H1 (cell line): Measurements from ENCODE around the gene ENTPD8. TPM values are rescaled to one million over a fixed set of nuclear protein-coding genes. Genes with fewer than 3 reads are reported as not detected.

ENCODE experiments used
- CTCF ChIA-PET: fragments of 300-600 bp; sonication (Branson Sonifier 250); formaldehyde crosslinking; loops from one replicate; lab custom pipeline; 2021; ENCODE audit not compliant: partially characterized antibody; lab: Charles Lee
- POLR2A ChIA-PET: fragments of 300-600 bp; sonication (Branson Sonifier 250); formaldehyde crosslinking; loops from one replicate; lab custom pipeline; 2021; ENCODE audit warnings: inconsistent platforms; ENCODE audit not compliant: partially characterized antibody; lab: Charles Lee
- DNase-seq, 2 experiments: peaks; one replicate each; pipeline versions ENCODE4 v3.0.0 to v3.0.0-alpha.2; 2010 to 2022; ENCODE audit warnings: low spot score in 2 of 2, low read depth in 1 of 2, mixed read lengths in 1 of 2
- FAIRE-seq: peaks from 2 replicates; lab custom pipeline; 2011; peaks lifted over from hg19 to GRCh38; lab: Jason Lieb, UNC
- H2AFZ ChIP-seq: 2 replicates; pipeline ENCODE4 v1.8.1; 2012; ENCODE audit warnings: low read length, inconsistent platforms
- H2AK5ac ChIP-seq: 2 replicates; pipeline ENCODE4 v1.6.1; 2013; ENCODE audit warnings: low read depth, low read length
- H2BK120ac ChIP-seq: replicated peaks from 2 replicates; pipeline ENCODE3; 2013; ENCODE audit warnings: low read depth, low read length, inconsistent platforms
- H2BK12ac ChIP-seq: 2 replicates; pipeline ENCODE4 v1.6.1; 2013; ENCODE audit warnings: low read depth, low read length
- H2BK15ac ChIP-seq: 2 replicates; pipeline ENCODE4 v1.6.1; 2013; ENCODE audit warnings: low read length
- H2BK20ac ChIP-seq: 2 replicates; pipeline ENCODE4 v1.6.1; 2013; ENCODE audit warnings: low read length
- H2BK5ac ChIP-seq: 2 replicates; pipeline ENCODE4 v1.6.1; 2013; ENCODE audit warnings: low read depth, low read length
- H3K14ac ChIP-seq: 2 replicates; pipeline ENCODE4 v1.6.1; 2013; ENCODE audit warnings: inconsistent platforms; ENCODE audit not compliant: insufficient read length
- H3K18ac ChIP-seq: 2 replicates; pipeline ENCODE4 v1.6.1; 2013; ENCODE audit warnings: low read length; ENCODE audit errors: extremely low read depth
- H3K23ac ChIP-seq: 2 replicates; pipeline ENCODE4 v1.6.1; 2013; ENCODE audit warnings: inconsistent platforms; ENCODE audit not compliant: insufficient read length
- H3K23me2 ChIP-seq: 2 replicates; pipeline ENCODE4 v1.6.1; 2013; ENCODE audit warnings: low read depth, low read length
- H3K27ac ChIP-seq: 2 replicates; pipeline ENCODE4 v1.6.1; 2011; ENCODE audit warnings: low read depth, low read length, inconsistent platforms
- H3K27me3 ChIP-seq, 4 experiments: replicated peaks in 1 of 4; 1 replicate in 1 of 4; 2 replicates in 3 of 4; pipeline versions ENCODE4 v1.6.1 to v1.8.1; 2011 to 2013; ENCODE audit warnings: low read length in 3 of 4, mild to moderate bottlenecking in 3 of 4, inconsistent platforms in 2 of 4, mixed read lengths in 2 of 4, moderate library complexity in 1 of 4; ENCODE audit not compliant: control insufficient read depth in 3 of 4, insufficient read depth in 3 of 4; ENCODE audit errors: extremely low read depth in 1 of 4
- H3K36me3 ChIP-seq, 4 experiments: 2 replicates each; pipeline versions ENCODE4 v1.6.1 to v1.8.1; 2011 to 2013; ENCODE audit warnings: mild to moderate bottlenecking in 4 of 4, low read length in 3 of 4, moderate library complexity in 2 of 4, control low read depth in 1 of 4, inconsistent platforms in 1 of 4; ENCODE audit not compliant: insufficient read depth in 4 of 4, control insufficient read depth in 2 of 4
- H3K4ac ChIP-seq: replicated peaks from 2 replicates; pipeline ENCODE3; 2013; ENCODE audit warnings: low read length, low read depth, mixed read lengths, inconsistent platforms; ENCODE audit not compliant: insufficient read length
- H3K4me1 ChIP-seq, 4 experiments: replicated peaks in 1 of 4; 1 replicate in 1 of 4; 2 replicates in 3 of 4; pipeline versions ENCODE4 v1.6.1 to v1.8.1; 2011 to 2013; ENCODE audit warnings: low read length in 3 of 4, inconsistent platforms in 2 of 4, mixed read lengths in 1 of 4; ENCODE audit not compliant: insufficient read depth in 4 of 4, control insufficient read depth in 3 of 4
- H3K4me2 ChIP-seq, 2 experiments: 2 replicates each; pipeline versions ENCODE4 v1.6.1 to v1.8.1; 2011 to 2013; ENCODE audit warnings: low read depth in 2 of 2, low read length in 2 of 2, control low read depth in 1 of 2, inconsistent platforms in 1 of 2, mild to moderate bottlenecking in 1 of 2; ENCODE audit not compliant: insufficient read depth in 1 of 2
- H3K4me3 ChIP-seq, 4 experiments: fragments of 200-600, 300-600 bp in 1 of 4; sonication (generic), shearing (Covaris generic), sonication (Bioruptor Twin) in 1 of 4; 2 replicates each; pipeline versions ENCODE4 v1.5.1 to v1.8.1; 2011 to 2016; ENCODE audit warnings: low read length in 4 of 4, low read depth in 3 of 4, control low read depth in 2 of 4, inconsistent platforms in 2 of 4, mild to moderate bottlenecking in 2 of 4, mixed read lengths in 1 of 4, moderate library complexity in 1 of 4; ENCODE audit not compliant: insufficient read depth in 2 of 4; ENCODE audit errors: extremely low read depth in 1 of 4
- H3K56ac ChIP-seq: replicated peaks from 2 replicates; pipeline ENCODE3; 2013; ENCODE audit warnings: low read depth, mild to moderate bottlenecking, mixed read lengths, low read length, inconsistent platforms; ENCODE audit not compliant: insufficient read length
- H3K79me1 ChIP-seq: 2 replicates; pipeline ENCODE4 v1.6.1; 2013; ENCODE audit warnings: low read depth, low read length, control low read depth
- H3K79me2 ChIP-seq, 2 experiments: 2 replicates each; pipeline versions ENCODE4 v1.6.1 to v1.8.1; 2012 to 2013; ENCODE audit warnings: low read length in 2 of 2, mild to moderate bottlenecking in 2 of 2, inconsistent platforms in 1 of 2; ENCODE audit not compliant: insufficient read depth in 2 of 2, control insufficient read depth in 1 of 2
- H3K9ac ChIP-seq, 4 experiments: replicated peaks in 1 of 4; 1 replicate in 1 of 4; 2 replicates in 3 of 4; pipeline versions ENCODE4 v1.6.1 to v1.8.1; 2011 to 2013; ENCODE audit warnings: low read depth in 3 of 4, low read length in 3 of 4, control low read depth in 2 of 4, mild to moderate bottlenecking in 2 of 4, moderate library complexity in 2 of 4, inconsistent platforms in 1 of 4; ENCODE audit errors: extremely low read depth in 1 of 4
- H3K9me3 ChIP-seq, 2 experiments: 2 replicates each; pipeline versions ENCODE4 v1.6.1 to v1.8.1; 2012 to 2013; ENCODE audit warnings: mild to moderate bottlenecking in 2 of 2, moderate library complexity in 2 of 2, control low read depth in 1 of 2, inconsistent platforms in 1 of 2, low read depth in 1 of 2, low read length in 1 of 2, mixed read lengths in 1 of 2; ENCODE audit not compliant: insufficient read depth in 2 of 2
- H4K20me1 ChIP-seq, 2 experiments: replicated peaks in 1 of 2; 2 replicates each; pipeline versions ENCODE3 to v1.8.1; 2011 to 2013; ENCODE audit warnings: inconsistent platforms in 2 of 2, low read length in 2 of 2, mild to moderate bottlenecking in 1 of 2; ENCODE audit not compliant: insufficient read depth in 2 of 2, control insufficient read depth in 1 of 2
- H4K5ac ChIP-seq: 2 replicates; pipeline ENCODE4 v1.6.1; 2013; ENCODE audit warnings: low read length, low read depth, mixed read lengths, inconsistent platforms; ENCODE audit not compliant: insufficient read length
- H4K8ac ChIP-seq: 2 replicates; pipeline ENCODE4 v1.8.0; 2013; ENCODE audit warnings: mild to moderate bottlenecking, moderate library complexity, low read length, inconsistent platforms; ENCODE audit not compliant: insufficient read depth; ENCODE audit errors: extremely low read depth
- H4K91ac ChIP-seq: replicated peaks from 2 replicates; pipeline ENCODE3; 2013; ENCODE audit warnings: low read length, mixed read lengths, inconsistent platforms; ENCODE audit not compliant: insufficient read length
- ASH2L ChIP-seq: fragments of 200-600, 300-600 bp; sonication (generic); IDR thresholded peaks from one replicate; pipeline ENCODE4 v1.7.1; 2017; ENCODE audit warnings: low read length
- BRCA1 ChIP-seq: IDR thresholded peaks from 2 replicates; pipeline ENCODE4 v1.6.1; 2012; ENCODE audit warnings: low read depth, low read length, improper control_type of control experiment
- CTCF ChIP-seq, 3 experiments: IDR thresholded peaks; 1 replicate in 2 of 3; 2 replicates in 1 of 3; pipeline versions ENCODE4 v1.5.1 to v1.6.1; 2011; ENCODE audit warnings: low read length in 3 of 3, mild to moderate bottlenecking in 3 of 3, inconsistent platforms in 2 of 3, low read depth in 1 of 3, moderate library complexity in 1 of 3; ENCODE audit not compliant: insufficient read depth in 1 of 3; ENCODE audit errors: control extremely low read depth in 1 of 3
- EZH2 ChIP-seq: fragments of 200-600 bp; sonication (generic); IDR thresholded peaks from 2 replicates; pipeline ENCODE4 v1.7.1; 2012; ENCODE audit warnings: low read depth, mild to moderate bottlenecking, moderate library complexity, low read length, inconsistent platforms; ENCODE audit not compliant: severe bottlenecking
- JUND ChIP-seq: IDR thresholded peaks from 2 replicates; pipeline ENCODE4 v1.6.1; 2011; ENCODE audit warnings: mild to moderate bottlenecking, improper control_type of control experiment, low read length
- NRF1 ChIP-seq: IDR thresholded peaks from 2 replicates; pipeline ENCODE4 v1.6.1; 2011; ENCODE audit warnings: mild to moderate bottlenecking, low read depth, low read length, improper control_type of control experiment
- RAD21 ChIP-seq, 2 experiments: IDR thresholded peaks in 1 of 2; conservative IDR thresholded peaks in 1 of 2; 2 replicates each; pipeline ENCODE4 v1.6.1; 2011; ENCODE audit warnings: low read depth in 2 of 2, low read length in 2 of 2, improper control_type of control experiment in 1 of 2, inconsistent platforms in 1 of 2, mild to moderate bottlenecking in 1 of 2, moderate library complexity in 1 of 2
- RXRA ChIP-seq: IDR thresholded peaks from 2 replicates; pipeline ENCODE4 v1.6.1; 2011; ENCODE audit warnings: low read depth, mild to moderate bottlenecking, low read length, moderate library complexity; ENCODE audit not compliant: insufficient read depth
- SRF ChIP-seq: IDR thresholded peaks from 2 replicates; pipeline ENCODE4 v1.6.1; 2011; ENCODE audit warnings: mild to moderate bottlenecking, low read depth, low read length, moderate library complexity
- TBP ChIP-seq: IDR thresholded peaks from 2 replicates; pipeline ENCODE4 v1.6.1; 2011; ENCODE audit warnings: low read depth, low read length, improper control_type of control experiment
- WGBS, 2 experiments: shearing (Covaris generic) in 1 of 2; methylation state at CpG; one replicate each; pipeline versions ENCODE4 v1.1.6 to v1.1.7; 2013 to 2015; ENCODE audit warnings: low lambda C conversion rate in 2 of 2, mixed read lengths in 2 of 2, inconsistent platforms in 1 of 2, low coverage in 1 of 2, missing lambda C conversion rate in 1 of 2; ENCODE audit not compliant: insufficient replicate concordance in 2 of 2, insufficient coverage in 1 of 2, insufficient read length in 1 of 2; ENCODE audit errors: extremely low coverage in 1 of 2, missing lambda C conversion rate in 1 of 2; 5-methylcytosine and 5-hydroxymethylcytosine counted together
- polyA plus RNA-seq, 7 experiments: library from polyadenylated mRNA; depleted of rRNA in 3 of 7; stranded (reverse) in 5 of 7; unstranded in 2 of 7; fragments of >200 nt in 5 of 7; fragments of 200-250 nt in 2 of 7; gene quantifications; 1 replicate in 5 of 7; 2 replicates in 1 of 7; 4 replicates in 1 of 7; pipeline versions ENCODE4 v1.2.1 to v1.2.3, GENCODE V29; 2011 to 2013; ENCODE audit warnings: missing spikeins in 2 of 7, mixed read lengths in 2 of 7
- total RNA-seq: library from RNA; stranded (reverse); fragmentation: NEBNext Ultra II Directional; extraction: Animal tissue kit (Norgen Biotek cat#: 25700); gene quantifications from 2 replicates; pipeline ENCODE4 v1.2.1, GENCODE V29; 2021

ENTPD8 gene
- total and polyA plus RNA-seq, 2 of the 8 experiments (the other 6 are each of a cell fraction or from before 2014, with no cell fraction given) = 0.48 to 0.51 TPM

- Histone ChIP-seq H3K27me3 (no peaks in the 10 kb centered on the region), H2BK12ac (no peak overlapping the region)
Observed at GRCh38 chr9:137445275-137445807, 4.2 kb upstream of the ENTPD8 start.

More at GRCh38 chr9:137445275-137445807, 4.2 kb upstream of the ENTPD8 start:
- H3K4me2 ChIP-seq = peak overlapping the region in 1 of 2 experiments; percentile 51; a peak in 2 of 4 replicates
- no peak overlapping the region for H4K91ac ChIP-seq
- POLR2A ChIA-PET = interaction anchor here (0.6 to 4.3 kb wide), 6 partner anchors 8 to 143 kb away, joined by 3 to 28 read pairs (median 4); partner anchors contain the start of genes EXD3 and NOXA1
- H3K4me1 ChIP-seq = peaks cover 0 to 3% (median under 1%) of the 10 kb centered on the region in 4 experiments; a peak in 3 of 7 replicates
- no peak overlapping the region for H2BK20ac ChIP-seq
- DNase-seq = peak in 1 of 2 experiments; percentile 97
- WGBS, 2 experiments = 29% methylated on average over 14 of the region's 14 CpGs; no CpG with 5 or more reads in 1 of the 2 experiments
- TF ChIP-seq EZH2 = no peak
- peak; percentile 56 to 72 for TF ChIP-seq RAD21 (IDR thresholded peaks at IDR 0.05 in 1 of 2, conservative IDR thresholded peaks at IDR 0.05 in 1 of 2; ENCODE audit: low read depth in 2 of 2, low read length in 2 of 2)
- no peak for TF ChIP-seq BRCA1
- TF ChIP-seq RXRA = no peak
- TF ChIP-seq SRF = no peak
- TF ChIP-seq JUND = 0 out of 2 replicates have a peak, but pooled peaks have one; percentile 24
- TF ChIP-seq NRF1 = no peak
- no peak for TF ChIP-seq ASH2L
- TF ChIP-seq TBP = no peak
- TF ChIP-seq CTCF (IDR thresholded peaks at IDR 0.05; ENCODE audit: control extremely low read depth in 1 of 3, insufficient read depth in 1 of 3, low read depth in 1 of 3, low read length in 3 of 3) = peak in 2 of 3 experiments; percentile 77 to 89; a peak in 3 of 4 replicates
- TF ChIP-seq, all 59 proteins: peak for 3
- peaks cover 0 to 3% of the 10 kb centered on the region in 2 experiments for H4K20me1 ChIP-seq
- no peak overlapping the region for H2BK15ac ChIP-seq
- no peaks in the 10 kb centered on the region for H3K79me1 ChIP-seq
- no peak for FAIRE-seq
- no peaks in the 10 kb centered on the region for H3K9me3 ChIP-seq
- H3K18ac ChIP-seq = no peak overlapping the region
- peak overlapping the region; percentile 49; the same call in 1 of the 2 replicates for H2BK5ac ChIP-seq
- H3K23me2 ChIP-seq = no peaks in the 10 kb centered on the region; the same call in 1 of the 2 replicates
- peaks cover 0 to 9% (median 3%) of the 10 kb centered on the region in 4 experiments; a peak in 3 of 8 replicates for H3K36me3 ChIP-seq
- peak overlapping the region; percentile 29 for H4K5ac ChIP-seq
- no peak overlapping the region for H2AFZ ChIP-seq
- CTCF ChIA-PET = interaction anchor here (0.6 to 4.1 kb wide), 26 partner anchors 9 to 1952 kb away, joined by 3 to 20 read pairs (median 5); partner anchors contain the start of genes NRARP and NSMF
- no peak overlapping the region for H3K4ac ChIP-seq
- no peak overlapping the region for H3K27ac ChIP-seq
- no peak overlapping the region for H3K14ac ChIP-seq
- H3K23ac ChIP-seq = no peak overlapping the region
- no peaks in the 10 kb centered on the region for H3K79me2 ChIP-seq
- no peak overlapping the region for H4K8ac ChIP-seq
- no peak overlapping the region for H3K56ac ChIP-seq
- H3K4me3 ChIP-seq = no peak overlapping the region
- H3K9ac ChIP-seq = no peak overlapping the region
- no peak overlapping the region for H2AK5ac ChIP-seq
- H2BK120ac ChIP-seq = no peak overlapping the region
